H1 (cell line): Measurements from ENCODE around the gene HECTD4. TPM values are rescaled to one million over a fixed set of nuclear protein-coding genes. Genes with fewer than 3 reads are reported as not detected.

Experiments
- CTCF ChIA-PET: fragments of 300-600 bp; sonication (Branson Sonifier 250); formaldehyde crosslinking; loops from one replicate; lab custom pipeline; 2021; ENCODE audit not compliant: partially characterized antibody; lab: Charles Lee
- POLR2A ChIA-PET: fragments of 300-600 bp; sonication (Branson Sonifier 250); formaldehyde crosslinking; loops from one replicate; lab custom pipeline; 2021; ENCODE audit warnings: inconsistent platforms; ENCODE audit not compliant: partially characterized antibody; lab: Charles Lee
- DNase-seq, 2 experiments: peaks; one replicate each; pipeline versions ENCODE4 v3.0.0 to v3.0.0-alpha.2; 2010 to 2022; ENCODE audit warnings: low spot score in 2 of 2, low read depth in 1 of 2, mixed read lengths in 1 of 2
- FAIRE-seq: peaks from 2 replicates; lab custom pipeline; 2011; peaks lifted over from hg19 to GRCh38; lab: Jason Lieb, UNC
- H2AFZ ChIP-seq: 2 replicates; pipeline ENCODE4 v1.8.1; 2012; ENCODE audit warnings: low read length, inconsistent platforms
- H2AK5ac ChIP-seq: 2 replicates; pipeline ENCODE4 v1.6.1; 2013; ENCODE audit warnings: low read depth, low read length
- H2BK120ac ChIP-seq: replicated peaks from 2 replicates; pipeline ENCODE3; 2013; ENCODE audit warnings: low read depth, low read length, inconsistent platforms
- H2BK12ac ChIP-seq: 2 replicates; pipeline ENCODE4 v1.6.1; 2013; ENCODE audit warnings: low read depth, low read length
- H2BK15ac ChIP-seq: 2 replicates; pipeline ENCODE4 v1.6.1; 2013; ENCODE audit warnings: low read length
- H2BK20ac ChIP-seq: 2 replicates; pipeline ENCODE4 v1.6.1; 2013; ENCODE audit warnings: low read length
- H2BK5ac ChIP-seq: 2 replicates; pipeline ENCODE4 v1.6.1; 2013; ENCODE audit warnings: low read depth, low read length
- H3K14ac ChIP-seq: 2 replicates; pipeline ENCODE4 v1.6.1; 2013; ENCODE audit warnings: inconsistent platforms; ENCODE audit not compliant: insufficient read length
- H3K18ac ChIP-seq: 2 replicates; pipeline ENCODE4 v1.6.1; 2013; ENCODE audit warnings: low read length; ENCODE audit errors: extremely low read depth
- H3K23ac ChIP-seq: 2 replicates; pipeline ENCODE4 v1.6.1; 2013; ENCODE audit warnings: inconsistent platforms; ENCODE audit not compliant: insufficient read length
- H3K23me2 ChIP-seq: 2 replicates; pipeline ENCODE4 v1.6.1; 2013; ENCODE audit warnings: low read depth, low read length
- H3K27ac ChIP-seq: 2 replicates; pipeline ENCODE4 v1.6.1; 2011; ENCODE audit warnings: low read depth, low read length, inconsistent platforms
- H3K27me3 ChIP-seq, 4 experiments: replicated peaks in 1 of 4; 1 replicate in 1 of 4; 2 replicates in 3 of 4; pipeline versions ENCODE4 v1.6.1 to v1.8.1; 2011 to 2013; ENCODE audit warnings: low read length in 3 of 4, mild to moderate bottlenecking in 3 of 4, inconsistent platforms in 2 of 4, mixed read lengths in 2 of 4, moderate library complexity in 1 of 4; ENCODE audit not compliant: control insufficient read depth in 3 of 4, insufficient read depth in 3 of 4; ENCODE audit errors: extremely low read depth in 1 of 4
- H3K36me3 ChIP-seq, 4 experiments: 2 replicates each; pipeline versions ENCODE4 v1.6.1 to v1.8.1; 2011 to 2013; ENCODE audit warnings: mild to moderate bottlenecking in 4 of 4, low read length in 3 of 4, moderate library complexity in 2 of 4, control low read depth in 1 of 4, inconsistent platforms in 1 of 4; ENCODE audit not compliant: insufficient read depth in 4 of 4, control insufficient read depth in 2 of 4
- H3K4ac ChIP-seq: replicated peaks from 2 replicates; pipeline ENCODE3; 2013; ENCODE audit warnings: low read length, low read depth, mixed read lengths, inconsistent platforms; ENCODE audit not compliant: insufficient read length
- H3K4me1 ChIP-seq, 4 experiments: replicated peaks in 1 of 4; 1 replicate in 1 of 4; 2 replicates in 3 of 4; pipeline versions ENCODE4 v1.6.1 to v1.8.1; 2011 to 2013; ENCODE audit warnings: low read length in 3 of 4, inconsistent platforms in 2 of 4, mixed read lengths in 1 of 4; ENCODE audit not compliant: insufficient read depth in 4 of 4, control insufficient read depth in 3 of 4
- H3K4me2 ChIP-seq, 2 experiments: 2 replicates each; pipeline versions ENCODE4 v1.6.1 to v1.8.1; 2011 to 2013; ENCODE audit warnings: low read depth in 2 of 2, low read length in 2 of 2, control low read depth in 1 of 2, inconsistent platforms in 1 of 2, mild to moderate bottlenecking in 1 of 2; ENCODE audit not compliant: insufficient read depth in 1 of 2
- H3K4me3 ChIP-seq, 4 experiments: fragments of 200-600, 300-600 bp in 1 of 4; sonication (generic), shearing (Covaris generic), sonication (Bioruptor Twin) in 1 of 4; 2 replicates each; pipeline versions ENCODE4 v1.5.1 to v1.8.1; 2011 to 2016; ENCODE audit warnings: low read length in 4 of 4, low read depth in 3 of 4, control low read depth in 2 of 4, inconsistent platforms in 2 of 4, mild to moderate bottlenecking in 2 of 4, mixed read lengths in 1 of 4, moderate library complexity in 1 of 4; ENCODE audit not compliant: insufficient read depth in 2 of 4; ENCODE audit errors: extremely low read depth in 1 of 4
- H3K56ac ChIP-seq: replicated peaks from 2 replicates; pipeline ENCODE3; 2013; ENCODE audit warnings: low read depth, mild to moderate bottlenecking, mixed read lengths, low read length, inconsistent platforms; ENCODE audit not compliant: insufficient read length
- H3K79me1 ChIP-seq: 2 replicates; pipeline ENCODE4 v1.6.1; 2013; ENCODE audit warnings: low read depth, low read length, control low read depth
- H3K79me2 ChIP-seq, 2 experiments: 2 replicates each; pipeline versions ENCODE4 v1.6.1 to v1.8.1; 2012 to 2013; ENCODE audit warnings: low read length in 2 of 2, mild to moderate bottlenecking in 2 of 2, inconsistent platforms in 1 of 2; ENCODE audit not compliant: insufficient read depth in 2 of 2, control insufficient read depth in 1 of 2
- H3K9ac ChIP-seq, 4 experiments: replicated peaks in 1 of 4; 1 replicate in 1 of 4; 2 replicates in 3 of 4; pipeline versions ENCODE4 v1.6.1 to v1.8.1; 2011 to 2013; ENCODE audit warnings: low read depth in 3 of 4, low read length in 3 of 4, control low read depth in 2 of 4, mild to moderate bottlenecking in 2 of 4, moderate library complexity in 2 of 4, inconsistent platforms in 1 of 4; ENCODE audit errors: extremely low read depth in 1 of 4
- H3K9me3 ChIP-seq, 2 experiments: 2 replicates each; pipeline versions ENCODE4 v1.6.1 to v1.8.1; 2012 to 2013; ENCODE audit warnings: mild to moderate bottlenecking in 2 of 2, moderate library complexity in 2 of 2, control low read depth in 1 of 2, inconsistent platforms in 1 of 2, low read depth in 1 of 2, low read length in 1 of 2, mixed read lengths in 1 of 2; ENCODE audit not compliant: insufficient read depth in 2 of 2
- H4K20me1 ChIP-seq, 2 experiments: replicated peaks in 1 of 2; 2 replicates each; pipeline versions ENCODE3 to v1.8.1; 2011 to 2013; ENCODE audit warnings: inconsistent platforms in 2 of 2, low read length in 2 of 2, mild to moderate bottlenecking in 1 of 2; ENCODE audit not compliant: insufficient read depth in 2 of 2, control insufficient read depth in 1 of 2
- H4K5ac ChIP-seq: 2 replicates; pipeline ENCODE4 v1.6.1; 2013; ENCODE audit warnings: low read length, low read depth, mixed read lengths, inconsistent platforms; ENCODE audit not compliant: insufficient read length
- H4K8ac ChIP-seq: 2 replicates; pipeline ENCODE4 v1.8.0; 2013; ENCODE audit warnings: mild to moderate bottlenecking, moderate library complexity, low read length, inconsistent platforms; ENCODE audit not compliant: insufficient read depth; ENCODE audit errors: extremely low read depth
- H4K91ac ChIP-seq: replicated peaks from 2 replicates; pipeline ENCODE3; 2013; ENCODE audit warnings: low read length, mixed read lengths, inconsistent platforms; ENCODE audit not compliant: insufficient read length
- JUN ChIP-seq: IDR thresholded peaks from 2 replicates; pipeline ENCODE4 v1.6.1; 2011; ENCODE audit warnings: low read depth, mild to moderate bottlenecking, improper control_type of control experiment, low read length
- RAD21 ChIP-seq, 2 experiments: IDR thresholded peaks in 1 of 2; conservative IDR thresholded peaks in 1 of 2; 2 replicates each; pipeline ENCODE4 v1.6.1; 2011; ENCODE audit warnings: low read depth in 2 of 2, low read length in 2 of 2, improper control_type of control experiment in 1 of 2, inconsistent platforms in 1 of 2, mild to moderate bottlenecking in 1 of 2, moderate library complexity in 1 of 2
- WGBS, 2 experiments: shearing (Covaris generic) in 1 of 2; methylation state at CpG; one replicate each; pipeline versions ENCODE4 v1.1.6 to v1.1.7; 2013 to 2015; ENCODE audit warnings: low lambda C conversion rate in 2 of 2, mixed read lengths in 2 of 2, inconsistent platforms in 1 of 2, low coverage in 1 of 2, missing lambda C conversion rate in 1 of 2; ENCODE audit not compliant: insufficient replicate concordance in 2 of 2, insufficient coverage in 1 of 2, insufficient read length in 1 of 2; ENCODE audit errors: extremely low coverage in 1 of 2, missing lambda C conversion rate in 1 of 2; 5-methylcytosine and 5-hydroxymethylcytosine counted together
- polyA plus RNA-seq, 7 experiments: library from polyadenylated mRNA; depleted of rRNA in 3 of 7; stranded (reverse) in 5 of 7; unstranded in 2 of 7; fragments of >200 nt in 5 of 7; fragments of 200-250 nt in 2 of 7; gene quantifications; 1 replicate in 5 of 7; 2 replicates in 1 of 7; 4 replicates in 1 of 7; pipeline versions ENCODE4 v1.2.1 to v1.2.3, GENCODE V29; 2011 to 2013; ENCODE audit warnings: missing spikeins in 2 of 7, mixed read lengths in 2 of 7
- total RNA-seq: library from RNA; stranded (reverse); fragmentation: NEBNext Ultra II Directional; extraction: Animal tissue kit (Norgen Biotek cat#: 25700); gene quantifications from 2 replicates; pipeline ENCODE4 v1.2.1, GENCODE V29; 2021
- TF ChIP-seq, protein P1 (sequence below): IDR thresholded peaks from 2 replicates; pipeline ENCODE4 v1.6.1; 2011; ENCODE audit warnings: low read depth, mild to moderate bottlenecking, low read length; ENCODE audit not compliant: insufficient read depth

HECTD4 gene
- total and polyA plus RNA-seq, 2 of the 8 experiments (the other 6 are each of a cell fraction or from before 2014, with no cell fraction given) = 6.5 to 33.7 TPM

DNA sequence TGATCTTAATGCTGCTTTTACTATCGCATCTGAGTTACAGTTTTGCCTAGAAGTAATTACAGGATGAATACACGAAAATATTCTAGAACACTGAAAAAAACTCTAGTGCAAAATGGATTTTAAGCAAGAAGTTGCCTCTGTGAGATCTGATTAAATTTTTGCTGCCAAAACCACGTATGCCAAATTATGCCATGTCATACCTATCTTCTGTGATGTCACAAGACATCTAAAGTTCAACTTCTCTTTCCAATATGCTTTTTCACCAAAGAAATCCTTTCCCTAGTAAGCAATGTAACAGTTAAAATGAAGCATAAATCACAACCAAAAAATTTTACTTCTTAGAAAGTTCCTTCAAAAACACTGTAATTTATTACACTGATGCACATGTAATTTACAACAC is 39.6 kb downstream of the HECTD4 start:
- FAIRE-seq (no peak), DNase-seq (no peak)
- no peak overlapping the region for H3K4me2 ChIP-seq
- H2BK15ac ChIP-seq = no peak overlapping the region
- H3K79me2 ChIP-seq = peaks cover 0 to 67% of the 10 kb centered on the region in 2 experiments; a peak in 2 of 4 replicates
- no peak overlapping the region for H4K5ac ChIP-seq
- peaks cover 2% of the 10 kb centered on the region; the same call in 1 of the 2 replicates for H3K23me2 ChIP-seq
- H3K27me3 ChIP-seq = no peaks in the 10 kb centered on the region
- H3K4me1 ChIP-seq = peaks cover 0 to 13% (median 3%) of the 10 kb centered on the region in 4 experiments; a peak in 4 of 7 replicates
- no peak overlapping the region for H3K56ac ChIP-seq
- H3K79me1 ChIP-seq = 0 out of 2 replicates have a peak, but pooled peaks cover 3% of the 10 kb centered on the region
- H3K9ac ChIP-seq = no peak overlapping the region
- H3K27ac ChIP-seq = no peak overlapping the region
- no peak overlapping the region for H3K14ac ChIP-seq
- no peak overlapping the region for H2BK12ac ChIP-seq
- no peak overlapping the region for H3K4ac ChIP-seq
- H2BK5ac ChIP-seq = no peak overlapping the region
- H4K20me1 ChIP-seq = peaks cover 0 to 7% of the 10 kb centered on the region in 2 experiments
- POLR2A ChIA-PET = no interaction called here
- H3K23ac ChIP-seq = no peak overlapping the region
- CTCF ChIA-PET = interaction anchor here (0.8 kb wide), 1 partner anchor 9 kb away, joined by 3 read pairs; no protein-coding TSS in a partner anchor
- TF ChIP-seq RAD21 (IDR thresholded peaks at IDR 0.05 in 1 of 2, conservative IDR thresholded peaks at IDR 0.05 in 1 of 2; ENCODE audit: low read depth in 2 of 2, low read length in 2 of 2) = no peak
- TF ChIP-seq, protein P1, sequence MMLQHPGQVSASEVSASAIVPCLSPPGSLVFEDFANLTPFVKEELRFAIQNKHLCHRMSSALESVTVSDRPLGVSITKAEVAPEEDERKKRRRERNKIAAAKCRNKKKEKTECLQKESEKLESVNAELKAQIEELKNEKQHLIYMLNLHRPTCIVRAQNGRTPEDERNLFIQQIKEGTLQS = no peak
- TF ChIP-seq JUN = no peak
- H3K9me3 ChIP-seq = no peaks in the 10 kb centered on the region
- no peaks in the 10 kb centered on the region for H3K36me3 ChIP-seq
- H2BK120ac ChIP-seq = no peak overlapping the region
- H2AFZ ChIP-seq = no peak overlapping the region
- H4K8ac ChIP-seq = no peak overlapping the region
- WGBS, 2 experiments = 89% methylated on average over 3 of the region's 3 CpGs; no CpG with 5 or more reads in 1 of the 2 experiments
- no peak overlapping the region for H3K4me3 ChIP-seq
- H2BK20ac ChIP-seq = no peak overlapping the region
- H2AK5ac ChIP-seq = no peak overlapping the region
- no peak overlapping the region for H4K91ac ChIP-seq
- no peak overlapping the region for H3K18ac ChIP-seq
